ENCODE data around the gene GSKIP.

The GSKIP gene

DNA sequence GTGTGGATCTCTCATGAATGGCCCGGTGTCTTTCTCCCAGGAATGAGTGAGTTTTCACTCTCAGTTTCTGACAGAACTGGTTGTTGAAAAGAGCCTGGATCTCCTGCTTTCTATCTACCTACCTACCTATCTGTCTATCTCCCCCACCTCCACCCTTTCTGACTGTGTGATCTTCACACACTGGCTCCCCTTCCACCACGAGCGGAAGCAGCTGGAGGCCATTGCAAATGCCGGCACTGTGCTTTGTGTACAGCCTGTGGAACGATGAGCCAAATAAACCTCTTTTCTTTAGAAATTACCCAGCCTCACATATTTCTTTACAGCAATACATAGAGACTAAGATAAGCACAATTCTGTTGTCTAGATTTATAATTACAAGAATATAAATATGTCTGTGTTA lies 7.2 kb downstream of the GSKIP start:
- ChIA-PET POLR2A (ENCODE audit: low non-redundant PET) (no interaction called here), CTCF (no interaction called here)
- TF ChIP-seq, protein P1, sequence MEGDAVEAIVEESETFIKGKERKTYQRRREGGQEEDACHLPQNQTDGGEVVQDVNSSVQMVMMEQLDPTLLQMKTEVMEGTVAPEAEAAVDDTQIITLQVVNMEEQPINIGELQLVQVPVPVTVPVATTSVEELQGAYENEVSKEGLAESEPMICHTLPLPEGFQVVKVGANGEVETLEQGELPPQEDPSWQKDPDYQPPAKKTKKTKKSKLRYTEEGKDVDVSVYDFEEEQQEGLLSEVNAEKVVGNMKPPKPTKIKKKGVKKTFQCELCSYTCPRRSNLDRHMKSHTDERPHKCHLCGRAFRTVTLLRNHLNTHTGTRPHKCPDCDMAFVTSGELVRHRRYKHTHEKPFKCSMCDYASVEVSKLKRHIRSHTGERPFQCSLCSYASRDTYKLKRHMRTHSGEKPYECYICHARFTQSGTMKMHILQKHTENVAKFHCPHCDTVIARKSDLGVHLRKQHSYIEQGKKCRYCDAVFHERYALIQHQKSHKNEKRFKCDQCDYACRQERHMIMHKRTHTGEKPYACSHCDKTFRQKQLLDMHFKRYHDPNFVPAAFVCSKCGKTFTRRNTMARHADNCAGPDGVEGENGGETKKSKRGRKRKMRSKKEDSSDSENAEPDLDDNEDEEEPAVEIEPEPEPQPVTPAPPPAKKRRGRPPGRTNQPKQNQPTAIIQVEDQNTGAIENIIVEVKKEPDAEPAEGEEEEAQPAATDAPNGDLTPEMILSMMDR (conservative IDR thresholded peaks at IDR 0.05; ENCODE audit: low read depth) = no peak
- no peak for DNase-seq (ENCODE audit: low spot score)
- no peak overlapping the region for H3K27ac ChIP-seq

DNA sequence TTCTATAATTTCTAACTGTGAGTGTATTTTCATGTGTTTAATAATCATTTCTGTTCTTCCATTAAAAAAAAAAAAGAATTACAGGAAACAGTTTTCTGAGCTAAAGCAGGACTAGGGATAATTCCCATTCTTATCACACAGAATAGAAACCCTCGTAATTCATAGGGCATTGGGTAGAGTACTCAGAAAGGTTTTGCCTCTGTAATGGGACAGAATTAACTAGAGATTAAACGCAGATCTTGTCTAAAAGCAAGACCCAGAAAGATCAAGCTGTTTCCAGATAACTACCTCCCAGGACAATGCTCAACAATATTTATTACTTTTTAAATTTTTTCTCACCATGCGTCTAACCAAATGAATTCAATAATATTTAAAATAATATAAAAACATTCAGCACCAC lies 10.2 kb downstream of the GSKIP start:
- H3K27ac ChIP-seq = no peak overlapping the region
- ChIA-PET CTCF (interaction anchor here (0.7 kb wide), 2 partner anchors 158 to 515 kb away, joined by 3 read pairs; no protein-coding TSS in a partner anchor), POLR2A (ENCODE audit: low non-redundant PET) (no interaction called here)
- TF ChIP-seq, protein P1 (conservative IDR thresholded peaks at IDR 0.05; ENCODE audit: low read depth) = no peak
- no peak for DNase-seq (ENCODE audit: low spot score)

DNA sequence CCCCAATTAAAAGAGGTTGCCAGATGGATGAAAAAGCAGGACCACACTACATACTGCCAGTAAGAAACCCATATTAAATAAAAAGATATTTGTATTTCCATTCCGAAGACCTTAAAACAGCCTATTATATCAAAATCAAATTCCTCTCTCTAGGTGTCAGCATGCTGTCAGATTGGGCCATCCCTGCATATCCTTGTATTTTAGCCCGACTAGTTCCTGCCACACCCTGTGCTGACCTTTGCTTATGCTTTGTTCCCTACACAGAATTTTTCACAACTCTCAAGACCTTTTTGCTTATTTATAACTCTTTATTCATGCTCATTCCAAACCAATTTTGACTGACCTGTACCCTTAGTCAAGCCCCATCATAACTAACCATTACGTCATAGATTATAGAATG lies 12.8 kb downstream of the GSKIP start:
- POLR2A ChIA-PET (ENCODE audit: low non-redundant PET) = no interaction called here
- CTCF ChIA-PET = no interaction called here

DNA sequence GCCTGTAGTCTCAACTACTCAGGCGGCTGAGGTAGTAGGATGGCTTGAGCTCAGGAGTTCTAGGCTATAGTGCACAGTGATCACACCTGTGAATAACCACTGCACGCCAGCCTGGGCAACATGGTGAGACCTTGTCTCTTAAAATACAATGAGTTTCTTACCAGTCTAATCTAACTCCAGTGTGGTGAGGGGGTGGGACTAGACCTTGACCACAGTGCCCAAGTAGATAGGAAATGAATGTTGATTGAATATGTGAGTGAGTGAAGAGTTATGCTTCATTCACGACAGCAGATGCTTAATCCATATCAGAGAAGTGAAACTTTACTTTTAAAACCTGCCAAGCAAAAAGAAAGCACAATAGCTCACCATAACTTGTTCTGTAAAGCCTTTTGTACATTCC lies 17.4 kb downstream of the GSKIP start:
- no peak overlapping the region for H3K27ac ChIP-seq
- ChIA-PET POLR2A (ENCODE audit: low non-redundant PET) (no interaction called here), CTCF (no interaction called here)

More for the DNA sequence above, 12.8 kb downstream of the GSKIP start:
- TF ChIP-seq, protein P1 (conservative IDR thresholded peaks at IDR 0.05; ENCODE audit: low read depth) = no peak
- DNase-seq (ENCODE audit: low spot score) = no peak
- H3K27ac ChIP-seq = no peak overlapping the region

DNA sequence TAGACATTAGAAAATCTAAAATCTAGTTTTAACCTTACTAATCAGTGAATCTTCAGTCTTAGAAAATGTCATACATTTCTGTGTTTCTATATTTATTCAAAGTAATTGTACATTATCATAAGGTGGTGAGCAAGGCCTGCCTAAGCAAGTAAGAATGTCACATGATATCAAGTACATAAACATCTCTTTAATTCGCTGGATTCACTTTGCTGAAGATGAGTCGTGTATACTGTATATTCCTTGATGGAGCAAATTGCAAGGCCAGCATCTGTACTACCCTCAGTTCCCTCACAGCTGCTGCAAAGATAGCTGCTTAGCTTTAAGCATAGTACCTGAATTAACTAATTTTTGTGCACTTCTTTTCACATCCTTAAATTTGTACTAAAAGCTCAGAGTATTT lies 20.1 kb downstream of the GSKIP start:
- TF ChIP-seq, protein P1 (conservative IDR thresholded peaks at IDR 0.05; ENCODE audit: low read depth) = no peak
- no peak overlapping the region for H3K27ac ChIP-seq
- ChIA-PET CTCF (no interaction called here), POLR2A (ENCODE audit: low non-redundant PET) (no interaction called here)
- DNase-seq (ENCODE audit: low spot score) = no peak

More for the DNA sequence above, 17.4 kb downstream of the GSKIP start:
- DNase-seq (ENCODE audit: low spot score) = no peak
- TF ChIP-seq, protein P1 (conservative IDR thresholded peaks at IDR 0.05; ENCODE audit: low read depth) = no peak

DNA sequence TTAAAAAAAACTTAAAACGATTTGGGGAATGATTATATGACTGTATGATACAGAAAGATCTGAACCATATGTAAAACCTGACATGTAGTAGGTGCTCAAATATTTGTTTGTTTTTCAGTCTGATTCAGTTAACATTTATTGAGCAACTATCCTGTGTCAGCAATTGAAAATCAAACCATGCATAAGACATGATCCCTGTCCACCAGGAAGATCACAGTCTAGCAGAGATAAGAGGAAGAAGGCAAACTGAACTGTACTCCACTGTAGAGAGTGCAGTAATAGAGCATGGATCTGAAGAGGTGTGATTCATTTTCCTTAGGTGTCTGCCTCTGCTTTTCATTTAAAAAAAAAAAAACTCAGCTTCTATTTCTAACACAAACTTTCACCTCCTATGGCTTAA lies 20.7 kb downstream of the GSKIP start:
- POLR2A ChIA-PET (ENCODE audit: low non-redundant PET) = no interaction called here

More for the DNA sequence above, 20.7 kb downstream of the GSKIP start:
- CTCF ChIA-PET = interaction anchor here (0.6 kb wide), 1 partner anchor 73 kb away, joined by 3 read pairs; no protein-coding TSS in a partner anchor
- H3K27ac ChIP-seq = no peak overlapping the region
- no peak for DNase-seq (ENCODE audit: low spot score)
- TF ChIP-seq, protein P1 (conservative IDR thresholded peaks at IDR 0.05; ENCODE audit: low read depth) = no peak
